Kidney (tissue), 14 donors: Measurements from ENCODE around the gene TAB2. TPM values are rescaled to one million over a fixed set of nuclear protein-coding genes. Genes with fewer than 3 reads are reported as not detected.

Experiments
- DNase-seq, 5 donors: peaks; one replicate each; pipeline ENCODE4 v3.0.0-alpha.2; 2013 to 2020
- FAIRE-seq: peaks from 2 replicates; lab custom pipeline; 2012; peaks lifted over from hg19 to GRCh38; lab: Jason Lieb, UNC
- H3K27ac ChIP-seq, 2 donors: one replicate each; pipeline ENCODE4 v1.7.0; 2013; ENCODE audit warnings: low read depth in 2 of 2, low read length in 2 of 2, inconsistent platforms in 1 of 2
- H3K27me3 ChIP-seq: one replicate; pipeline ENCODE4 v1.7.1; 2013; ENCODE audit warnings: low read length, inconsistent platforms; ENCODE audit not compliant: control insufficient read depth, insufficient read depth
- H3K36me3 ChIP-seq, 3 donors: one replicate each; pipeline versions ENCODE4 v1.7.0 to v1.7.1; 2013; ENCODE audit warnings: low read length in 3 of 3, control low read depth in 1 of 3, inconsistent platforms in 1 of 3; ENCODE audit not compliant: insufficient read depth in 3 of 3, control insufficient read depth in 2 of 3
- H3K4me1 ChIP-seq, 3 donors: one replicate each; pipeline versions ENCODE4 v1.7.0 to v1.7.1; 2013; ENCODE audit warnings: low read length in 3 of 3, inconsistent platforms in 1 of 3, low read depth in 1 of 3; ENCODE audit not compliant: control insufficient read depth in 2 of 3, insufficient read depth in 2 of 3
- H3K4me3 ChIP-seq, 3 donors: one replicate each; pipeline versions ENCODE4 v1.7.0 to v1.8.1; 2013; ENCODE audit warnings: low read length in 3 of 3, control low read depth in 1 of 3, inconsistent platforms in 1 of 3
- H3K9ac ChIP-seq, 3 donors: one replicate each; pipeline versions ENCODE4 v1.7.0 to v1.7.1; 2013; ENCODE audit warnings: low read length in 3 of 3, control low read depth in 1 of 3, inconsistent platforms in 1 of 3
- H3K9me3 ChIP-seq, 3 donors: one replicate each; pipeline versions ENCODE4 v1.7.0 to v1.7.1; 2013; ENCODE audit warnings: low read length in 3 of 3, control low read depth in 1 of 3, inconsistent platforms in 1 of 3; ENCODE audit not compliant: control insufficient read depth in 2 of 3, insufficient read depth in 1 of 3
- CTCF ChIP-seq: IDR thresholded peaks from 3 replicates; pipeline ENCODE4 v1.5.1; 2012; ENCODE audit warnings: mild to moderate bottlenecking, moderate library complexity, borderline replicate concordance; ENCODE audit not compliant: insufficient read depth; ENCODE audit errors: extremely low read depth
- intact Hi-C: fragments of 100-400 bp; cut with DNase I; formaldehyde crosslinking; loops from one replicate; pipeline ENCODE4 v1.11.1; 2022
- polyA plus RNA-seq: library from polyadenylated mRNA; stranded (reverse); fragments of 350-450 nt; fragmentation: Illumina TruSeq; extraction: RNeasy Lipid Tissue Mini Kit (QIAGEN cat#74804); gene quantifications from one replicate; pipeline ENCODE4 v1.2.3, GENCODE V29; 2014; ENCODE audit warnings: low read depth, low replicate concordance; ENCODE audit not compliant: insufficient read depth
- total RNA-seq: library from RNA; stranded (reverse); fragmentation: NEBNext Ultra II Directional; extraction: Animal tissue kit (Norgen Biotek cat#: 25700); gene quantifications from one replicate; pipeline ENCODE4 v1.2.1, GENCODE V29; 2021
- donor health status: control.
- donor health status: control.
- donor health status: control.
- donor health status: control.
- donor health status: control.
- donor health status: DM: yes; HTN: yes; CAD: no.
- donor health status: Normal renal cell carcinoma (clear cell type).

Gene TAB2
- total and polyA plus RNA-seq, 2 donors from 2014 or later = 23.2 to 50.1 TPM

GRCh38 chr6:149337320-149337719, 19.8 kb downstream of the TAB2 start:
- no peaks in the 10 kb centered on the region for H3K36me3 ChIP-seq
- H3K4me3 ChIP-seq = no peak overlapping the region
- no peaks in the 10 kb centered on the region for H3K27me3 ChIP-seq
- H3K9me3 ChIP-seq = no peaks in the 10 kb centered on the region
- FAIRE-seq (no peak), DNase-seq (no peak)
- peaks cover 0 to 39% (median 14%) of the 10 kb centered on the region in 3 donors for H3K4me1 ChIP-seq
- TF ChIP-seq CTCF = no peak
- no peak overlapping the region for H3K27ac ChIP-seq
- H3K9ac ChIP-seq = no peak overlapping the region
- intact Hi-C loops = no loop called here

- H3K36me3 ChIP-seq = no peaks in the 10 kb centered on the region
- TF ChIP-seq CTCF = no peak
- H3K4me3 ChIP-seq = no peak overlapping the region
- H3K27ac ChIP-seq = no peak overlapping the region
- peaks cover 0 to 37% (median 24%) of the 10 kb centered on the region in 3 donors for H3K4me1 ChIP-seq
- H3K9ac ChIP-seq = no peak overlapping the region
- no peaks in the 10 kb centered on the region for H3K9me3 ChIP-seq
- DNase-seq (no peak), FAIRE-seq (no peak)
- intact Hi-C loops = no loop called here
- H3K27me3 ChIP-seq = no peaks in the 10 kb centered on the region
Observed at GRCh38 chr6:149340200-149340599, 22.7 kb downstream of the TAB2 start.

- no peak overlapping the region for H3K27ac ChIP-seq
- H3K4me3 ChIP-seq = no peak overlapping the region
- no peaks in the 10 kb centered on the region for H3K27me3 ChIP-seq
- peaks cover 0 to 37% (median 14%) of the 10 kb centered on the region in 3 donors for H3K4me1 ChIP-seq
- no peak for TF ChIP-seq CTCF
- H3K9me3 ChIP-seq = no peaks in the 10 kb centered on the region
- intact Hi-C loops = no loop called here
- no peak for FAIRE-seq
- H3K36me3 ChIP-seq = no peaks in the 10 kb centered on the region
- DNase-seq = peak in 1 of 5 donors; percentile 26
- H3K9ac ChIP-seq = no peak overlapping the region
Observed at GRCh38 chr6:149342525-149342924, 25.0 kb downstream of the TAB2 start.

GRCh38 chr6:149343501-149343900, 26.0 kb downstream of the TAB2 start:
- Histone ChIP-seq H3K9me3 (no peaks in the 10 kb centered on the region), H3K4me3 (no peak overlapping the region), H3K4me1 (peaks cover 0 to 29% (median 14%) of the 10 kb centered on the region in 3 donors), H3K27me3 (no peaks in the 10 kb centered on the region), H3K27ac (no peak overlapping the region), H3K36me3 (no peaks in the 10 kb centered on the region), H3K9ac (no peak overlapping the region)
- no peak for TF ChIP-seq CTCF
- intact Hi-C loops = no loop called here
- FAIRE-seq (no peak), DNase-seq (no peak)
